Heart right ventricle (tissue), 16 donors: ENCODE results near the gene MLLT3. TPM values are rescaled to one million over a fixed set of nuclear protein-coding genes. Genes with fewer than 3 reads are reported as not detected.

Source experiments
- ATAC-seq, 8 donors: fragments of 200-7000 bp; cut with Tn5 transposase; one replicate each; pipeline ENCODE4 v1.9.1; 2020; ENCODE audit warnings: mild to moderate bottlenecking in 8 of 8, moderate library complexity in 8 of 8, moderate number of reproducible peaks in 1 of 8
- DNase-seq, 2 donors: peaks; one replicate each; pipeline ENCODE4 v3.0.0-alpha.2; 2020
- H3K27ac ChIP-seq, 10 donors: fragments of 200-600 bp; sonication (generic) in 2 of 10; one replicate each; pipeline versions ENCODE4 v1.5.0 to v1.8.0; 2020 to 2022; ENCODE audit warnings: mild to moderate bottlenecking in 3 of 10
- H3K27me3 ChIP-seq, 7 donors: fragments of 200-600 bp; one replicate each; pipeline ENCODE4 v1.8.0; 2021 to 2022; ENCODE audit warnings: mild to moderate bottlenecking in 2 of 7
- H3K36me3 ChIP-seq, 9 donors: fragments of 200-600 bp; sonication (generic) in 1 of 9; one replicate each; pipeline versions ENCODE4 v1.5.0 to v1.8.0; 2020 to 2022; ENCODE audit warnings: mild to moderate bottlenecking in 2 of 9
- H3K4me1 ChIP-seq, 9 donors: fragments of 200-600 bp; sonication (generic) in 1 of 9; one replicate each; pipeline versions ENCODE4 v1.5.0 to v1.8.0; 2020 to 2022; ENCODE audit warnings: mild to moderate bottlenecking in 4 of 9
- H3K4me3 ChIP-seq, 10 donors: fragments of 200-600 bp; sonication (generic) in 2 of 10; one replicate each; pipeline versions ENCODE4 v1.5.0 to v1.8.0; 2020 to 2022; ENCODE audit warnings: mild to moderate bottlenecking in 7 of 10, moderate library complexity in 2 of 10
- H3K9me3 ChIP-seq, 11 donors: fragments of 200-600 bp in 10 of 11; sonication (generic) in 2 of 11; one replicate each; pipeline versions ENCODE4 v1.5.0 to v1.8.0; 2013 to 2022; ENCODE audit warnings: mild to moderate bottlenecking in 2 of 11, control low read depth in 1 of 11, moderate library complexity in 1 of 11
- CTCF ChIP-seq, 9 donors: fragments of 200-600 bp; sonication (generic) in 2 of 9; IDR thresholded peaks; one replicate each; pipeline versions ENCODE4 v1.5.0 to v1.8.0; 2021 to 2022; ENCODE audit warnings: antibody characterized with exemption in 9 of 9, mild to moderate bottlenecking in 5 of 9, moderate library complexity in 1 of 9
- WGBS, 2 donors: extraction: QIAGEN DNeasy Blood & Tissue Kit; methylation state at CpG; one replicate each; pipeline ENCODE4 v1.1.7; 2013; ENCODE audit warnings: inconsistent platforms in 1 of 2; 5-methylcytosine and 5-hydroxymethylcytosine counted together
- intact Hi-C, 10 donors: fragments of 100-400 bp; cut with DNase I; formaldehyde crosslinking; loops; one replicate each; pipeline versions ENCODE4 v1.11.1 to v1.14.2; 2022
- polyA plus RNA-seq, 2 donors: library from polyadenylated mRNA; stranded (reverse); fragments of 200-250 nt; gene quantifications; one replicate each; pipeline ENCODE4 v1.2.3, GENCODE V29; 2013
- total RNA-seq, 10 donors: library from RNA; stranded (reverse); fragmentation: NEBNext Ultra II Directional in 3 of 10; extraction: Animal tissue kit (Norgen Biotek cat#: 25700) in 3 of 10; gene quantifications; one replicate each; pipeline versions ENCODE4 v1.2.1 to v1.2.4, GENCODE V29; 2021 to 2023
- donor health status: Arrhythmogenic right ventricular cardiomyopathy.
- donor health status: ischemic (EF 13 %, LVEDD 7.1; RV severe dilation, severe dysfunction).
- donor health status: healthy with polysubstance abuse.
- donor health status: DM: no; HTN: yes; CAD: no.
- donor health status: DM: no; HTN: no; CAD: no.
- donor health status: ischemic (EF 25% LVEDD 6.9; RV normal size, moderate dysfunction).
- donor health status: ischemic (EF 25% LVEDD 5.7; RV mildly dilated, moderate dysfunction).
- donor health status: healthy.
- donor health status: DM: yes; HTN: yes; CAD: no.
- donor health status: Ischemic cardiomyopathy.
- donor health status: ischemic (EF 35%, LVEDD 5.7; RV mildly dilated, moderate dysfunction).
- donor health status: nonischemic (EF 11% LVEDD 7.7; RV severe dilation, severe dysfunction).
- donor health status: DM: yes; HTN: yes; CAD: no.
- donor health status: PGD.
- donor health status: ischemic (EF 29% LVEDD 5.4; RV normal size, mild dysfunction).
- donor health status: nonischemic (EF 23%, LVEDD 6.1; RV moderate dilation, normal function).

Gene MLLT3
- total and polyA plus RNA-seq, 12 donors: 4.3 to 22.7 (median 13.5) TPM

DNA sequence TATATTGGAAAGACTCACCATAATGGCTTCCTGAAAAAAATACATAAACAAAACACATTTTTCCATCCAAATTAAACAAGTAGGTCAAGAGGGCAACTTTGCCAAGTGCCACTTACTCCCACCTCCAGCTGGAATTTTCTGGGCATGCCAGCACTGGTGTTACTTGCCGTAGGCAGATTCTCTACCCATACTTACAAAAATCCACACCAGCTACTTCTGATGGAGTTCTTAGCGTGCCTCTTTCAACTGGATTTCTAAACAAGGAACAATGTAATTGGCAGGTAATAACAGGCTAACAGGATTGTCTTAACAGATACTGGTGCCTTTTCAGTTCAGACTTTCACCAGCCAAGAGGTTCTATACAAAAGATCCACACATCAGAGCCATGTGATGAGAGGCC, 301.4 kb downstream of the MLLT3 start:
- no peak overlapping the region for H3K27ac ChIP-seq
- no peaks in the 10 kb centered on the region for H3K9me3 ChIP-seq
- H3K4me3 ChIP-seq: no peak overlapping the region
- H3K27me3 ChIP-seq: no peaks in the 10 kb centered on the region
- no peak for DNase-seq
- intact Hi-C loops: loop anchor here in 1 of 10 donors (10.0 kb wide), 2 partner anchors 56 to 96 kb away; no protein-coding TSS in a partner anchor
- no peaks in the 10 kb centered on the region for H3K36me3 ChIP-seq
- TF ChIP-seq CTCF (IDR thresholded peaks at IDR 0.05): no peak
- no peak for ATAC-seq
- peaks cover 0 to 11% (median 4%) of the 10 kb centered on the region in 9 donors for H3K4me1 ChIP-seq
- WGBS, 2 donors: 47 to 77% methylated on average over 2 of the region's 2 CpGs

- Histone ChIP-seq H3K27ac (no peak overlapping the region), H3K4me3 (no peak overlapping the region), H3K27me3 (no peaks in the 10 kb centered on the region), H3K36me3 (no peaks in the 10 kb centered on the region), H3K4me1 (peaks cover 0 to 11% (median 4%) of the 10 kb centered on the region in 9 donors), H3K9me3 (no peaks in the 10 kb centered on the region)
- intact Hi-C loops: loop anchor here in 1 of 10 donors (10.0 kb wide), 2 partner anchors 55 to 95 kb away; no protein-coding TSS in a partner anchor
- TF ChIP-seq CTCF (IDR thresholded peaks at IDR 0.05): no peak
- ATAC-seq (peak in 1 of 8 donors; percentile 81), DNase-seq (no peak)
- 72 to 79% methylated on average over 7 of the region's 7 CpGs for WGBS, 2 donors
Measured at GRCh38 chr9:20319641-20320337, 302.5 kb downstream of the MLLT3 start.

DNA sequence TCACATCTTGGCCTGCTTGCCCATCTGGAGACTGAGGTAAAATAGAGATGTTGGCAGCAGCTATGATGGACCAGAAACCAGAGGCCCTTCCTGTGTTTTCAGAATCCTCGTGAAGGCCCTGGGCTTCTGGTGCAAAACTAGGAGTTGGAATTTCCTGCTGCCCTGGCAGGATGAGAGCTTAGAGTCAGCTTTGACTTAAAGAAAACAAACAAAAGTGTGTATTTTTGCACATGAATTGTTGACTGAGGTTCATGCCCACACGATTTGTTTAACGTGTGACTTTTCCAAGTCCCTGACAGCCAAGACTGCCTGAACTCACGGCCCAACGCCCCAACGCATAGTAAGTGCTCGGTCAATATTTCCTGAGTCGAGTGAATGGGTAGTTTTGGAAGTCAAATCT, 303.1 kb downstream of the MLLT3 start:
- Histone ChIP-seq H3K27ac (no peak overlapping the region), H3K9me3 (no peaks in the 10 kb centered on the region), H3K4me1 (peaks cover 0 to 11% (median 4%) of the 10 kb centered on the region in 9 donors), H3K36me3 (no peaks in the 10 kb centered on the region), H3K4me3 (no peak overlapping the region), H3K27me3 (no peaks in the 10 kb centered on the region)
- no peak for TF ChIP-seq CTCF (IDR thresholded peaks at IDR 0.05)
- no peak for ATAC-seq
- intact Hi-C loops: no loop called here
- no peak for DNase-seq
- WGBS, 2 donors: 73 to 82% methylated on average over 8 of the region's 8 CpGs

GRCh38 chr9:20317701-20318100, 304.6 kb downstream of the MLLT3 start:
- no peak for DNase-seq
- no peak for TF ChIP-seq CTCF (IDR thresholded peaks at IDR 0.05)
- no peaks in the 10 kb centered on the region for H3K9me3 ChIP-seq
- 91 to 95% methylated on average over 5 of the region's 5 CpGs for WGBS, 2 donors
- no peak overlapping the region for H3K27ac ChIP-seq
- H3K4me3 ChIP-seq: no peak overlapping the region
- peaks cover 0 to 11% (median 4%) of the 10 kb centered on the region in 9 donors for H3K4me1 ChIP-seq
- ATAC-seq: no peak
- intact Hi-C loops: no loop called here
- no peaks in the 10 kb centered on the region for H3K27me3 ChIP-seq
- H3K36me3 ChIP-seq: no peaks in the 10 kb centered on the region
